SU-DHL-6 (cell line): ENCODE results near the gene SAMD14.

ENCODE experiments used
- CTCF ChIP-seq: fragments of 200-600 bp; sonication (generic); IDR thresholded peaks from one replicate; pipeline ENCODE4 v1.5.1; 2017; ENCODE audit warnings: antibody characterized with exemption, mild to moderate bottlenecking, low read length, moderate library complexity; ENCODE audit not compliant: insufficient read depth, poor library complexity, severe bottlenecking
- EZH2phosphoT487 ChIP-seq: fragments of 200-600 bp; sonication (generic), shearing (Covaris generic); conservative IDR thresholded peaks from 2 replicates; pipeline ENCODE4 v1.6.1; 2018; ENCODE audit warnings: mild to moderate bottlenecking, antibody characterized with exemption, low read length, moderate library complexity, mixed read lengths

- TF ChIP-seq CTCF = no peak
- TF ChIP-seq EZH2phosphoT487 = no peak
Observed at GRCh38 chr17:50168319-50168718, 38.4 kb upstream of the SAMD14 start.
